Measurements from ENCODE around the gene FOCAD.

DNA sequence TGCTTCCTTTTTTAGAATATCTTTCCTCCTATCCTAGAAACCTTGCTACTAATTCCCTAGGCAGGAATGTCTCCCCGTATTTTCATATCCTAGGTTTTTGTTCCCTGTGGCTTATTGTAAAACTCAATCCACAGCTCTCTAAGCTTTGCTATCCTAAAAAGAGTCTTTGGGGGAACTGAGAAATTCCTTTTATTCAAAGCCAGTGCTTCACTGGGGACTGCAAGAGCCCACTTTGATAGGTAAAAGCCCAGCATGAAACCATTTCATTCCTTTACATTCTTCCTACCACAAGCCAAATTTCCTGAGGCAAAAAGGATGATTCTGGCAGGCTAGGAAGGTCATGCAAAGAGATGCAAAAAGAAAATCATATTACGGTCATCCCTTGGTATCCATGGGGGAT is 353.2 kb downstream of the FOCAD start:
- TF ChIP-seq ARNTL (CRISPR knock-in tag; IDR thresholded peaks at IDR 0.05; ENCODE audit: borderline replicate concordance, low read depth) (no peak), PATZ1 (CRISPR knock-in tag; IDR thresholded peaks at IDR 0.05; ENCODE audit: borderline replicate concordance) (no peak), TCF4 (CRISPR knock-in tag; IDR thresholded peaks at IDR 0.05; ENCODE audit: borderline replicate concordance) (no peak)

Data from SK-N-SH treated with all-trans-retinoic acid at 6 μM for 48 hours (cell line).